Adrenal gland (tissue), 12 donors: ENCODE results near the gene PACS1. TPM values are rescaled to one million over a fixed set of nuclear protein-coding genes. Genes with fewer than 3 reads are reported as not detected.

Experiments used
- DNase-seq, 7 donors: peaks; one replicate each; pipeline ENCODE4 v3.0.0-alpha.2; 2019 to 2020
- H3K27ac ChIP-seq, 5 donors: fragments of 200-600 bp; sonication (generic) in 4 of 5; 1 replicate in 3 of 5; 2 replicates in 2 of 5; pipeline versions ENCODE4 v1.5.1 to v1.8.0; 2016 to 2020; ENCODE audit warnings: mild to moderate bottlenecking in 1 of 5
- H3K27me3 ChIP-seq: fragments of 200-600 bp; 2 replicates; pipeline ENCODE4 v1.8.0; 2021
- H3K36me3 ChIP-seq, 2 donors: fragments of 200-600 bp; replicated peaks in 1 of 2; 1 replicate in 1 of 2; 2 replicates in 1 of 2; pipeline versions ENCODE4 v1.5.1 to v1.8.0; 2018 to 2022
- H3K4me1 ChIP-seq, 2 donors: fragments of 200-600 bp; replicated peaks in 1 of 2; 1 replicate in 1 of 2; 2 replicates in 1 of 2; pipeline versions ENCODE4 v1.5.1 to v1.8.0; 2018 to 2021
- H3K4me3 ChIP-seq, 4 donors: fragments of 200-600 bp; sonication (generic) in 3 of 4; one replicate each; pipeline ENCODE4 v1.5.1; 2016 to 2018
- H3K9me3 ChIP-seq, 3 donors: fragments of 200-600 bp; sonication (generic) in 1 of 3; replicated peaks in 1 of 3; 1 replicate in 2 of 3; 2 replicates in 1 of 3; pipeline versions ENCODE4 v1.5.1 to v1.8.0; 2016 to 2021
- CTCF ChIP-seq, 6 experiments: fragments of 450-650 bp in 4 of 6; fragments of 200-600 bp in 2 of 6; sonication (generic) in 1 of 6; IDR thresholded peaks; 1 replicate in 5 of 6; 2 replicates in 1 of 6; pipeline versions ENCODE4 v1.5.1 to v1.8.0; 2016 to 2021; ENCODE audit warnings: antibody characterized with exemption in 6 of 6, mild to moderate bottlenecking in 2 of 6, moderate library complexity in 1 of 6
- POLR2A ChIP-seq, 2 donors: fragments of 450-650 bp; IDR thresholded peaks; one replicate each; pipeline ENCODE4 v1.6.1; 2017; ENCODE audit warnings: antibody characterized with exemption in 2 of 2, mild to moderate bottlenecking in 2 of 2, moderate library complexity in 1 of 2
- WGBS, 4 donors: extraction: QIAGEN DNeasy Blood & Tissue Kit in 2 of 4; methylation state at CpG; one replicate each; pipeline versions ENCODE4 v1.1.5 to v1.1.7; 2013 to 2017; 5-methylcytosine and 5-hydroxymethylcytosine counted together
- intact Hi-C, 2 donors: fragments of 100-400 bp; cut with DNase I; formaldehyde crosslinking; loops; one replicate each; pipeline versions ENCODE4 v1.14.1 to v1.15.0; 2022 to 2023
- polyA plus RNA-seq, 3 donors: library from polyadenylated mRNA; stranded (reverse); fragments of 200-250 nt in 2 of 3; fragments of 350-450 nt in 1 of 3; fragmentation: Illumina TruSeq in 1 of 3; extraction: RNeasy Lipid Tissue Mini Kit (QIAGEN cat#74804) in 1 of 3; gene quantifications; one replicate each; pipeline ENCODE4 v1.2.3, GENCODE V29; 2013 to 2014
- total RNA-seq, 9 donors: library from RNA; depleted of rRNA in 4 of 9; stranded (reverse); fragments of >200 nt in 4 of 9; fragments of 120-200 nt in 1 of 9; fragmentation: NEBNext Ultra II Directional in 1 of 9; extraction: Animal tissue kit (Norgen Biotek cat#: 25700) in 1 of 9; gene quantifications; one replicate each; pipeline versions ENCODE4 v1.1.0 to v1.2.4, GENCODE V29; 2013 to 2023
- donor health status: healthy with polysubstance abuse.
- donor health status: Bipolar disorder and iron deficiency.
- donor health status: DM: yes; HTN: yes; CAD: no.
- donor health status: DM: no; HTN: no; CAD: no.
- donor health status: DM: no; HTN: no; CAD: no.
- donor health status: DM: yes; HTN: yes; CAD: no.

PACS1 gene
- total and polyA plus RNA-seq, 12 donors, result 21.1 to 60.5 (median 38.2) TPM

- WGBS, 4 donors, result 10 to 25% (median 14%) methylated on average over 10 to 39 of the region's 39 CpGs
- no peak for DNase-seq
- Histone ChIP-seq H3K27ac (no peak within 1 kb of the TSS), H3K27me3 (peaks cover 7% of the 10 kb centered on the region), H3K36me3 (no peaks in the 10 kb centered on the region), H3K4me3 (no peak within 1 kb of the TSS), H3K9me3 (no peaks in the 10 kb centered on the region), H3K4me1 (peaks cover 7 to 17% of the 10 kb centered on the region in 2 donors)
- TF ChIP-seq CTCF (IDR thresholded peaks at IDR 0.05) (no peak), POLR2A (IDR thresholded peaks at IDR 0.05) (no peak)
- intact Hi-C loops, result no loop called here
Measured at GRCh38 chr11:66048547-66049323, 21.3 kb upstream of the PACS1 start, which contains the start of gene GAL3ST3. Gene GAL3ST3, minus strand, starts transcription at chr11:66049161. Its CDS starts 3,746 bp downstream, at chr11:66045415.

- DNase-seq, result no peak
- Histone ChIP-seq H3K27ac (no peak overlapping the region), H3K4me1 (peaks cover 7 to 20% of the 10 kb centered on the region in 2 donors), H3K4me3 (no peak overlapping the region), H3K36me3 (peaks cover 0 to 15% of the 10 kb centered on the region in 2 donors), H3K27me3 (peaks cover 7% of the 10 kb centered on the region), H3K9me3 (no peaks in the 10 kb centered on the region)
- no peak for TF ChIP-seq POLR2A (IDR thresholded peaks at IDR 0.05)
- intact Hi-C loops, result no loop called here
- WGBS, 4 donors, result 66 to 74% (median 70%) methylated on average over 5 of the region's 5 CpGs
Measured at GRCh38 chr11:66050581-66051231, 19.4 kb upstream of the PACS1 start.

DNA sequence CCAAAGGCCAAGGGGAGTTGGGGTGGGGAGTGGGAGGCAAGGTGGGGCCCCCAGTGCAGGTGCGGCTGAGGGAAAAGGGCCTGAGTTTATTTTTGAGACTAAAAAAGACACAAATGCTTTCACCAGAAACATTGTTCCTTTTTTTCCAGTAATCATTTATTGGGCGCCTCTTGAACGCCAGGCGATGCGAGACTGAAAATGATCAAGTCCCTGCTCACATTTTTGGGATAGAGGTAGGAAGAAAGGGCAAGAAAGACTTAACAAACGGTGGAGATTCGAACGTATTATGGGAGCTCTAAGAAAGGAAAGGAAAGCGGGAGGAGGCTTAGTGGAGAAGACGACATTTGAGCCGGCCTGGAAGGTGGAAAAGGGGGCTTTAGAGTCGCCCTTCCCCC is 18.7 kb upstream of the PACS1 start:
- H3K27me3 ChIP-seq, result peaks cover 7% of the 10 kb centered on the region
- H3K9me3 ChIP-seq, result no peaks in the 10 kb centered on the region
- peaks cover 7 to 20% of the 10 kb centered on the region in 2 donors for H3K4me1 ChIP-seq
- peak overlapping the region in 4 of 5 donors; percentile 69 to 87 (median 78) for H3K27ac ChIP-seq
- WGBS, 4 donors, result 22 to 37% (median 35%) methylated on average over 12 of the region's 12 CpGs
- peak overlapping the region in 2 of 4 donors; percentile 27 to 87 for H3K4me3 ChIP-seq
- intact Hi-C loops, result no loop called here
- peaks cover 0 to 22% of the 10 kb centered on the region in 2 donors for H3K36me3 ChIP-seq
- DNase-seq, result no peak
- no peak for TF ChIP-seq POLR2A (IDR thresholded peaks at IDR 0.05)

DNA sequence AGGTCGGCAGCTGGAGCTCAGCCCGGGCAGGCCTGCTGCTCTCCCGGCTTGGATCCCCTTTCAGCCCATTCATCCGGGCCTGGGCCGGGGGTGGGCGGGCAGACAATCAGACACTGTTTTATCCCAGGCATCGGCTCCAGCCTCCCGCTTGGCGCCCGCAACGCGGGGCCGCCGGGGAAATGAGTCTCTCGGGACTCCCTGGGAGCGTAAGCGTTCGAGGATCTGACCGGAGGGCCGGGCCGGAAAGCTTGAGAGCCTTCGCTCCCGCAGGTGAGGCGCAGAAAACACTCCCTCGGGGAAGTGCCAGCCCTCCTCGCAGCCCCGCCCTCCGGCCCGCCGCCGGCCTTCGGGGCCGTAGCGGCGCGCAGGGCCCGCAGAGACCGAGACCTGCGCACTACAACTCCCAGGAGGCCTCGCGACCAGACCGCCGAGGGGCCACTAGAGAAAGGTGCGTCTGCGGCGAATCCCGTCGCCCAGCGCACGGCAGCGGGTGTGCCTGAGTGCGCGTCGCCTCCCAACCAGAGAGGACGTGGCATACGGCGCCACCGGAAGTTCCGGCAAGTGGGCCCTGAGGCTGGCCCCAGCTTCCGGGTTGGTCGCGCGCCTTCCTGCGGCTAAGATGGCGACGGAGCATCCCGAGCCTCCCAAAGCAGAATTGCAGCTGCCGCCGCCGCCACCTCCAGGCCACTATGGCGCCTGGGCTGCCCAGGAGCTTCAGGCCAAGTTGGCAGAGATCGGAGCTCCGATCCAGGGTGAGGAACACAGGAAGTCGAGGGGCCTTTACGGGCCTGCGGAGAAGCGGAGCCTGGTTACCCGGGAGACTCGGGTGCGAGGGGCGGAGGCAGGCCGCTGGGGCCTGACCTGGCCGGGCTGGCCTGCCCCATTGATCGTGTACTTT is 18.1 kb upstream of the PACS1 start, which contains the start of gene SF3B2:
SF3B2 (plus strand) TSS at position 599 of the 898 bp plus-strand sequence; CDS start at position 620, 21 bp downstream.
- intact Hi-C loops, result no loop called here

More for the DNA sequence above, 18.1 kb upstream of the PACS1 start, which contains the start of gene SF3B2:
- peaks cover 0 to 28% of the 10 kb centered on the region in 2 donors for H3K36me3 ChIP-seq
- TF ChIP-seq POLR2A (IDR thresholded peaks at IDR 0.05) (peak in 1 of 2 donors; percentile 62), CTCF (IDR thresholded peaks at IDR 0.05) (no peak)
- DNase-seq, result peak; percentile 97 to 99 (median 98)
- peak within 1 kb of the TSS; percentile 39 to 89 (median 79) for H3K4me3 ChIP-seq
- WGBS, 4 donors, result 0% methylated on average over 14 to 84 of the region's 84 CpGs
- peak within 1 kb of the TSS in 4 of 5 donors; percentile 69 to 87 (median 78) for H3K27ac ChIP-seq
- peaks cover 7 to 20% of the 10 kb centered on the region in 2 donors for H3K4me1 ChIP-seq
- no peaks in the 10 kb centered on the region for H3K9me3 ChIP-seq
- peaks cover 7% of the 10 kb centered on the region for H3K27me3 ChIP-seq
